Esophagus muscularis mucosa (tissue), 4 donors: ENCODE results near the gene SLC22A2. TPM values are rescaled to one million over a fixed set of nuclear protein-coding genes. Genes with fewer than 3 reads are reported as not detected.

ENCODE experiments used
- DNase-seq: peaks from one replicate; pipeline ENCODE4 v3.0.0-alpha.2; 2017; ENCODE audit errors: extremely low spot score
- H3K27ac ChIP-seq, 4 donors: fragments of 200-600 bp; sonication (generic); replicated peaks in 1 of 4; 1 replicate in 3 of 4; 2 replicates in 1 of 4; pipeline ENCODE4 v1.5.1; 2016 to 2019; ENCODE audit warnings: mild to moderate bottlenecking in 1 of 4
- H3K27me3 ChIP-seq, 4 donors: fragments of 200-600 bp; sonication (generic); one replicate each; pipeline versions ENCODE4 v1.5.1 to v1.6.0; 2016 to 2019
- H3K36me3 ChIP-seq, 4 donors: fragments of 200-600 bp; sonication (generic); one replicate each; pipeline ENCODE4 v1.5.1; 2016 to 2019
- H3K4me1 ChIP-seq, 4 donors: fragments of 200-600 bp; sonication (generic); one replicate each; pipeline ENCODE4 v1.5.1; 2016 to 2019
- H3K4me3 ChIP-seq, 4 donors: fragments of 200-600 bp; sonication (generic); 1 replicate in 2 of 4; 2 replicates in 2 of 4; pipeline ENCODE4 v1.5.1; 2016 to 2019; ENCODE audit warnings: mild to moderate bottlenecking in 4 of 4, moderate library complexity in 1 of 4
- H3K9me3 ChIP-seq, 4 donors: fragments of 200-600 bp; sonication (generic); 1 replicate in 3 of 4; 2 replicates in 1 of 4; pipeline ENCODE4 v1.5.1; 2016 to 2019
- CTCF ChIP-seq, 3 experiments: fragments of 200-600 bp in 2 of 3; fragments of 450-650 bp in 1 of 3; sonication (generic) in 2 of 3; IDR thresholded peaks; one replicate each; pipeline ENCODE4 v1.5.1; 2017 to 2019; ENCODE audit warnings: antibody characterized with exemption in 3 of 3, mild to moderate bottlenecking in 2 of 3, moderate library complexity in 1 of 3
- EP300 ChIP-seq: sonication (generic); formaldehyde crosslinking; IDR thresholded peaks from one replicate; pipeline ENCODE4 v1.6.1; 2017; ENCODE audit warnings: antibody characterized with exemption
- POLR2A ChIP-seq: fragments of 450-650 bp; IDR thresholded peaks from one replicate; pipeline ENCODE4 v1.6.1; 2017; ENCODE audit warnings: antibody characterized with exemption, moderate library complexity, mild to moderate bottlenecking, low read depth
- POLR2AphosphoS5 ChIP-seq, 2 donors: sonication (generic); formaldehyde crosslinking; IDR thresholded peaks; one replicate each; pipeline ENCODE4 v1.6.1; 2017; ENCODE audit warnings: antibody characterized with exemption in 2 of 2
- WGBS: methylation state at CpG from one replicate; pipeline ENCODE4 v1.1.5; 2018; 5-methylcytosine and 5-hydroxymethylcytosine counted together
- intact Hi-C: fragments of 100-400 bp; cut with DNase I; formaldehyde crosslinking; loops from one replicate; pipeline ENCODE4 v1.15.1; 2023
- total RNA-seq, 4 donors: library from RNA; depleted of rRNA; stranded (reverse); fragments of >200 nt; gene quantifications; one replicate each; pipeline versions ENCODE4 v1.1.0 to v1.2.1, GENCODE V29; 2016

The SLC22A2 gene
- total RNA-seq, 4 donors from 2014 or later: 0.75 TPM; not detected in 3

DNA sequence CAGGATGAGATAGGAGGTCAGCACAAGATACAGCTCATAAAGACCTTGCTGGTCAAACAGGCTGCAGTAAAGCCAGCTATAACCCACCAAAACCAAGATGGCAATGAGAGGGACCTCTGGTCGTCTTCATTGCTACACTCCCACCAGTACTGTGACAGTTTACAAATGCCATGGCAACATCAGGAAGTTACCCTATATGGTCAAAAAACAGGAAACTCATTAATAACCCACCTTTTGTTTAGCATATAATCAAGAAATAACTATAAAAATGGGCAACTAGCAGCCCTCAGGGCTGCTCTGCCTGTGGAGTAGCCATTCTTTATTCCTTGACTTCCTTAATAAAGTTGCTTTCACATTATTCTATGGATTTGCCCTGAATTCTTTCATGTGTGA, 30.9 kb downstream of the SLC22A2 start:
- peaks cover 0 to 4% (median 0%) of the 10 kb centered on the region in 4 donors for H3K9me3 ChIP-seq
- 55% methylated on average over 1 of the region's 1 CpG for WGBS
- H3K27ac ChIP-seq: no peak overlapping the region
- peaks cover 0 to 6% (median 2%) of the 10 kb centered on the region in 4 donors for H3K4me1 ChIP-seq
- no peaks in the 10 kb centered on the region for H3K36me3 ChIP-seq
- intact Hi-C loops: no loop called here
- TF ChIP-seq CTCF (IDR thresholded peaks at IDR 0.05) (no peak), POLR2A (no peak), EP300 (no peak), POLR2AphosphoS5 (IDR thresholded peaks at IDR 0.05) (no peak)
- DNase-seq: no peak
- no peak overlapping the region for H3K4me3 ChIP-seq
- H3K27me3 ChIP-seq: no peaks in the 10 kb centered on the region

- intact Hi-C loops: no loop called here
- Histone ChIP-seq H3K27ac (no peak overlapping the region), H3K27me3 (no peaks in the 10 kb centered on the region), H3K36me3 (no peaks in the 10 kb centered on the region), H3K4me3 (no peak overlapping the region), H3K4me1 (peaks cover 0 to 6% (median 2%) of the 10 kb centered on the region in 4 donors), H3K9me3 (peaks cover 0 to 4% (median 0%) of the 10 kb centered on the region in 4 donors)
- TF ChIP-seq CTCF (IDR thresholded peaks at IDR 0.05) (no peak), EP300 (no peak), POLR2A (no peak), POLR2AphosphoS5 (IDR thresholded peaks at IDR 0.05) (no peak)
- WGBS: 86% methylated on average over 4 of the region's 4 CpGs
- no peak for DNase-seq
Measured at GRCh38 chr6:160227038-160227768, 31.4 kb downstream of the SLC22A2 start.

- Histone ChIP-seq H3K4me1 (peaks cover 0 to 6% (median 2%) of the 10 kb centered on the region in 4 donors), H3K36me3 (no peaks in the 10 kb centered on the region), H3K9me3 (peaks cover 0 to 4% (median 0%) of the 10 kb centered on the region in 4 donors), H3K27ac (no peak overlapping the region), H3K27me3 (no peaks in the 10 kb centered on the region), H3K4me3 (no peak overlapping the region)
- intact Hi-C loops: no loop called here
- no peak for TF ChIP-seq EP300
- TF ChIP-seq CTCF (IDR thresholded peaks at IDR 0.05): no peak
- no peak for TF ChIP-seq POLR2A
- TF ChIP-seq POLR2AphosphoS5 (IDR thresholded peaks at IDR 0.05): no peak
- 75% methylated on average over 7 of the region's 7 CpGs for WGBS
- no peak for DNase-seq
Measured at GRCh38 chr6:160226118-160226591, 32.5 kb downstream of the SLC22A2 start.

GRCh38 chr6:160224639-160225237, 33.9 kb downstream of the SLC22A2 start:
- intact Hi-C loops: no loop called here
- Histone ChIP-seq H3K27me3 (no peaks in the 10 kb centered on the region), H3K9me3 (peaks cover 0 to 4% (median 0%) of the 10 kb centered on the region in 4 donors), H3K36me3 (no peaks in the 10 kb centered on the region), H3K4me3 (no peak overlapping the region), H3K4me1 (peaks cover 0 to 6% (median 2%) of the 10 kb centered on the region in 4 donors), H3K27ac (peak overlapping the region in 1 of 4 donors; percentile 38)
- 66% methylated on average over 3 of the region's 3 CpGs for WGBS
- no peak for DNase-seq
- TF ChIP-seq CTCF (IDR thresholded peaks at IDR 0.05): no peak
- TF ChIP-seq EP300: no peak
- no peak for TF ChIP-seq POLR2AphosphoS5 (IDR thresholded peaks at IDR 0.05)
- no peak for TF ChIP-seq POLR2A
